ENCODE data around the gene TEX52.

GRCh38 chr12:2857021-2857431, at the start of gene TEX52:
- TF ChIP-seq POLR2A (IDR thresholded peaks at IDR 0.05) (no peak), CTCF (IDR thresholded peaks at IDR 0.05) (no peak), EP300 (IDR thresholded peaks at IDR 0.05) (no peak)

Measured in tibial nerve (tissue), 4 donors.